C4-2B (cell line): ENCODE data around the gene NTN5.
"Not testable (repeated sequence)": the region's sequence is repeated elsewhere in the genome, so short reads cannot be mapped to it uniquely, and the experiment has no call there.

Experiments
- ZFX ChIP-seq: fragments of 450-650 bp; IDR thresholded peaks from 2 replicates; pipeline ENCODE4 v1.6.1; 2017
- TF ChIP-seq, protein P1 (sequence below): fragments of 450-650 bp; conservative IDR thresholded peaks from 2 replicates; pipeline ENCODE4 v1.5.1; 2017; ENCODE audit warnings: mild to moderate bottlenecking

DNA sequence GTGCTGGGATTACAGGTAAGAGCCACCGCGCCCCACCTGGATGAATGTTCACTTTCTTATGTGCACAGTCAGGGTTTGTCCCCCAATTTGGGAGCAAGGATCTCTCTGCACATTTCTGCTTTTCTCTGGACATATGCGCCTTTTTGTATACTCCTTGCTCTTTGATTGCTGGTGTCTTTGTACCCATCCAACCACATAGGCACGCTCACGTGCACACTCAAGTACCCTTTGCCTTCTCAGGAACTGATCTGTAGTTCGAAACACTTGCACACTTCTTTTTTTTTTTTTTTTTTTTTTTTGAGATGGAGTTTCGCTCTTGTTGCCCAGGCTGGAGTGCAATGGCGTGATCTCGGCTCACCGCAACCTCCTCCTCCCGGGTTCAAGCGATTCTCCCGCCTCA lies 45.3 kb upstream of the NTN5 start:
- TF ChIP-seq, protein P1, sequence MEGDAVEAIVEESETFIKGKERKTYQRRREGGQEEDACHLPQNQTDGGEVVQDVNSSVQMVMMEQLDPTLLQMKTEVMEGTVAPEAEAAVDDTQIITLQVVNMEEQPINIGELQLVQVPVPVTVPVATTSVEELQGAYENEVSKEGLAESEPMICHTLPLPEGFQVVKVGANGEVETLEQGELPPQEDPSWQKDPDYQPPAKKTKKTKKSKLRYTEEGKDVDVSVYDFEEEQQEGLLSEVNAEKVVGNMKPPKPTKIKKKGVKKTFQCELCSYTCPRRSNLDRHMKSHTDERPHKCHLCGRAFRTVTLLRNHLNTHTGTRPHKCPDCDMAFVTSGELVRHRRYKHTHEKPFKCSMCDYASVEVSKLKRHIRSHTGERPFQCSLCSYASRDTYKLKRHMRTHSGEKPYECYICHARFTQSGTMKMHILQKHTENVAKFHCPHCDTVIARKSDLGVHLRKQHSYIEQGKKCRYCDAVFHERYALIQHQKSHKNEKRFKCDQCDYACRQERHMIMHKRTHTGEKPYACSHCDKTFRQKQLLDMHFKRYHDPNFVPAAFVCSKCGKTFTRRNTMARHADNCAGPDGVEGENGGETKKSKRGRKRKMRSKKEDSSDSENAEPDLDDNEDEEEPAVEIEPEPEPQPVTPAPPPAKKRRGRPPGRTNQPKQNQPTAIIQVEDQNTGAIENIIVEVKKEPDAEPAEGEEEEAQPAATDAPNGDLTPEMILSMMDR: not testable (repeated sequence)
- not testable (repeated sequence) for TF ChIP-seq ZFX
